AG04449 (cell line): ENCODE measurements around the gene ELF5.

Source experiments
- CTCF ChIA-PET: fragments of 350-600 bp; formaldehyde crosslinking; extraction: SDS; loops from one replicate; lab custom pipeline; 2021; ENCODE audit warnings: antibody characterized with exemption; lab: Yijun Ruan, JAX
- POLR2A ChIA-PET: fragments of 400-600, 350-600 bp; formaldehyde crosslinking; extraction: SDS; loops from one replicate; lab custom pipeline; 2020; ENCODE audit warnings: antibody characterized with exemption, inconsistent platforms; lab: Yijun Ruan, JAX
- DNase-seq: peaks from one replicate; pipeline ENCODE4 v3.0.0-alpha.2; 2010; ENCODE audit warnings: low read depth, low spot score
- H3K4me3 ChIP-seq: 2 replicates; pipeline ENCODE4 v1.5.1; 2011; ENCODE audit warnings: low read depth, mild to moderate bottlenecking, control low read depth, low read length
- TF ChIP-seq, protein P1 (sequence below): IDR thresholded peaks from one replicate; pipeline ENCODE4 v1.5.1; 2011; ENCODE audit warnings: mild to moderate bottlenecking, moderate library complexity, low read length, control low read depth, inconsistent platforms; ENCODE audit not compliant: insufficient read depth; ENCODE audit errors: missing control alignments

Gene ELF5

DNA sequence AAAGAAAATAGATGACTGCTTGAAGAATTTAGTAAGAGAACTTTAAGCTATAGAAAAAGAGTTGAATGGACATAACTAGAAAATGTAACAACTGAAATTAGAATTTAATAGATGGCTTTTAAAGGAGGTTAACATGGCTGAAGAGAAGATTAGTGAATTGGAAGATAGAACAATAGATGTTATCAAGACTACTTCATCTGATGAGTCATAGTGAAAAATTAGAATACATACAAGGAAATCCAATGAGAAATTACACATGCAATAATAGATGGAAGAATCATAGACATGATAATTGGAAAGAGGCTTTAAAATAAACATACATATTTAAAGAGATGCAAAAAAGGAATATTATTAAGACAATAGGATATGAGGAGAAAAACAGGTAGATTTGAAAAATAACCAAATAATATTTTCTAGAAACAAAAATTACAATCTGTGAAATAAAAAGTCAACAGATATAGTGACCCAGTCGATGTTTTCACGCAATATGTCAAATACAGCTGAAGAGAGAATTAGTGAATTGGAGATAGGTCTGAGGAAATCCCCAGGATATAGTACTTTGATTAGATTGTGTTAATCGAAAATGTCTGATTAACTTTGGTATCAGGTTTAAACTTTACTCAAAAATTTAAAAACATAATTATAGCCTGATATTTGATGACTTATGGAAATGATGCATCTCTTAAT, 46.6 kb downstream of the ELF5 start:
- no peak overlapping the region for H3K4me3 ChIP-seq
- ChIA-PET POLR2A (no interaction called here), CTCF (interaction anchor here (1.0 to 3.2 kb wide), 8 partner anchors 7 to 292 kb away, joined by 3 to 20 read pairs (median 8); no protein-coding TSS in a partner anchor)
- no peak for DNase-seq
- TF ChIP-seq, protein P1, sequence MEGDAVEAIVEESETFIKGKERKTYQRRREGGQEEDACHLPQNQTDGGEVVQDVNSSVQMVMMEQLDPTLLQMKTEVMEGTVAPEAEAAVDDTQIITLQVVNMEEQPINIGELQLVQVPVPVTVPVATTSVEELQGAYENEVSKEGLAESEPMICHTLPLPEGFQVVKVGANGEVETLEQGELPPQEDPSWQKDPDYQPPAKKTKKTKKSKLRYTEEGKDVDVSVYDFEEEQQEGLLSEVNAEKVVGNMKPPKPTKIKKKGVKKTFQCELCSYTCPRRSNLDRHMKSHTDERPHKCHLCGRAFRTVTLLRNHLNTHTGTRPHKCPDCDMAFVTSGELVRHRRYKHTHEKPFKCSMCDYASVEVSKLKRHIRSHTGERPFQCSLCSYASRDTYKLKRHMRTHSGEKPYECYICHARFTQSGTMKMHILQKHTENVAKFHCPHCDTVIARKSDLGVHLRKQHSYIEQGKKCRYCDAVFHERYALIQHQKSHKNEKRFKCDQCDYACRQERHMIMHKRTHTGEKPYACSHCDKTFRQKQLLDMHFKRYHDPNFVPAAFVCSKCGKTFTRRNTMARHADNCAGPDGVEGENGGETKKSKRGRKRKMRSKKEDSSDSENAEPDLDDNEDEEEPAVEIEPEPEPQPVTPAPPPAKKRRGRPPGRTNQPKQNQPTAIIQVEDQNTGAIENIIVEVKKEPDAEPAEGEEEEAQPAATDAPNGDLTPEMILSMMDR, result no peak

DNA sequence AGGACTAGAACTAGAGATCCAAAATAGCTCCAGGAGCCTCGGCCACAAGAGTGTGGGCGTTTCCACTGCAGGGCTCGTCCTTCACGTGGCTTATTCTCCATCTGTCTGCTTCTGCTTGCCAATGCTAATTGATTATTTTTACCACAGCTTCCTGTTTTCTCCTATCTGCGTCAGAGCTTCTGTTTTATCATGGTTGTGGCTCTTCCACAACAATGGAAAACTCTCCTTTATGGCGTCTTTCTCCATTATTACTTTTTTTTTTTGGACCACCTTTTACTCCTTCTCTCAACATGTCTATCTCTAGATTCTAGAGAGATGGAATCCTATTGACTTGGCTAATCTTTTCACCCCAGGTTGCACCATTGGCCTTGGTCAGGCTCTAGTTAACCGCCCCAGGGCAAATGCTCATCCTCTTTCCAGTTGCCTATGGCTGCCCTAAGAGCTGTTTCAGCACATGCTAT, 49.0 kb downstream of the ELF5 start:
- no peak overlapping the region for H3K4me3 ChIP-seq
- ChIA-PET POLR2A (no interaction called here), CTCF (interaction anchor here (1.1 to 1.2 kb wide), 3 partner anchors 98 to 927 kb away, joined by 3 to 4 read pairs (median 3); no protein-coding TSS in a partner anchor)
- TF ChIP-seq, protein P1, result no peak
- DNase-seq, result no peak

DNA sequence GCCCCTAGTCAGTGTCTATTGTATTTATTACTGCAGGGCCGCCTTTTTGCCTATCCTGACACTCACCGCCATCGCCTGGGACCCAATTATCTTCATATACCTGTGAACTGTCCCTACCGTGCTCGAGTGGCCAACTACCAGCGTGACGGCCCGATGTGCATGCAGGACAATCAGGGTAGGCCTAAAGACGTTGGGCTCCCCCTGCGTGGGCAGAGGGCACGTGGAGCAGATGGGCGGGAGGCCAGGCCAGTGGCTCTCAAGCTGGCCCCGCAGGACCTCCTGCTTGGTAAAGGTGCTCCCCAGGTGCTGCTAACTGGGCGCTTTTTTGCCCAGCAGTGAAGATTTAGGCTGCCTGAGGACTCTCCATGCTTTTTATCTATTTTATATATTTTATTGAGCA, 52.4 kb downstream of the ELF5 start:
- no peak for DNase-seq
- ChIA-PET CTCF (interaction anchor here (0.7 kb wide), 1 partner anchor 547 kb away, joined by 3 read pairs; no protein-coding TSS in a partner anchor), POLR2A (no interaction called here)
- TF ChIP-seq, protein P1, result no peak
- no peak overlapping the region for H3K4me3 ChIP-seq

DNA sequence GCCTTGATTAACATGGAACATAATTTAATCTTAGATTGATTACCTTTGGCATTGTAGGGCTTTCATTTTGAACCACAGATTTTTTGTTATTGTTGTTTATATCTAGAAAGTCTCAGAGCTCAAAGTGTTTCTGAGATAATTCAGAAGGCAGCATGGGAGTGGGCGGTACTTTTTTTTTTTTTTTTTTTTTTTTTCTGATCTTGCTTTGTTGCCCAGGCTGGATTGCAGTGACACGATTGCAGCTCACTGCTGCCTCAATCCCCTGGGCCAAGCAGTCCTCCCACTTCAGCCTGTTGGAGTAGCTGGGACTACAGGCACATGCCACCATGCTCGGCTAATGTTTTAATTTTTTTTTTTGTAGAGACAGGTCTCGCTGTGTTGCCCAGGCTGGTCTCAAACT, 53.3 kb downstream of the ELF5 start:
- H3K4me3 ChIP-seq, result no peak overlapping the region
- CTCF ChIA-PET, result interaction anchor here (2.1 to 3.0 kb wide), 2 partner anchors 8 to 32 kb away, joined by 9 read pairs; no protein-coding TSS in a partner anchor
- POLR2A ChIA-PET, result interaction anchor here (0.6 kb wide), 1 partner anchor 313 kb away, joined by 5 read pairs; no protein-coding TSS in a partner anchor
- TF ChIP-seq, protein P1, result no peak
- DNase-seq, result no peak

DNA sequence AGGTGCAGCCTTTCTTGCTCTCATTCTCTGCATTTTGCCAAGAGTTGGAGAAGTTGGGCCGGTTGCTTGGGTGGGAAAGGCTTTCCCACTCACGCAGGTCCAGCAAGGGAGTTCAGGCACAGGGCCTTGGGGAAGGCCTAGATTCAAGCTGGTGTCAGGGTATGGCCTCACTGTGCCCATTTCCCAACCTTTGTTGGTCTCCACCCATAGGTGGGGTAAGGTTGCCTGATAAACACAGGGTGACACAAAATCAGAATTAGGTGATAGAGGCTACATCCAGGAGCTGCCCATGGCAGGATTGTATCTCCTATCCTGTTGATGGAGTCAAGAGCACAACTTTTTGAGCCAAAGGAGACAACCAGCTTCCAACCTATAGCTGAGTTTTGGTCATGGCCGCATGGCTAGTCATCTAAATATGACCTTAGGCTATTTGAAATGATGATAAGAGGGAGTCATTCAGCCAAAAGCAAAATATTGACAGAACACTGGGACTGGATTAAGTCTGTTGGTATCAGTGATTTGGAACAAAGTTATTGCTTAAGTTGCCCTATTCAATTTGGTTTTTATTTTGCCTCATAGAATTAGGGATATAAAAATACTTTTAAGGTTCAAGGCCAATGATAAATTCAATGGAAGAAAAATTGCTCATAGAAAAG, 54.0 kb downstream of the ELF5 start:
- ChIA-PET POLR2A (interaction anchor here (0.6 kb wide), 1 partner anchor 312 kb away, joined by 5 read pairs; no protein-coding TSS in a partner anchor), CTCF (interaction anchor here (2.1 to 3.0 kb wide), 2 partner anchors 9 to 33 kb away, joined by 9 read pairs; no protein-coding TSS in a partner anchor)
- no peak overlapping the region for H3K4me3 ChIP-seq
- DNase-seq, result no peak
- TF ChIP-seq, protein P1, result no peak

DNA sequence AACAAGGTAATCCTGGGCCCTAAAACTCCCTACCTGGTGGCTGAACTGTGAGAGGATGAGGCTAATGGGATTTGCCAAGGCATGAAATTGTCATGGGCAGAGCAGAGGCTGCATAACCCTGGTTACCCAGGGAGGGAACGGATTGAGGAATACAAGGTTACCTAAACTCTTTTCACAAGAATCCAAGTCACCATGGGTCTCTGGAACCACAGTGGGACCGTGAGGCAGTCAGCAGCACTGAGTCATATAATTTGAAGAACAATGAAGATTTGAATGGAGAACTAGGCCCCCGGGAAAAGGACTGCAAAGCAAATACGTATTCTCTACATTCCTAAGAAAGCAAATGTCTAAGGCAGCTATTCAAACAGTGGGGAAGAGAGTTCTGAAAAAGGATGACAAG, 55.1 kb downstream of the ELF5 start:
- H3K4me3 ChIP-seq, result no peak overlapping the region
- TF ChIP-seq, protein P1, result no peak
- ChIA-PET POLR2A (no interaction called here), CTCF (interaction anchor here (1.2 to 3.0 kb wide), 3 partner anchors 10 to 34 kb away, joined by 3 to 9 read pairs (median 9); no protein-coding TSS in a partner anchor)
- DNase-seq, result no peak
